Neural progenitor cell (in vitro differentiated cells): ENCODE data around the gene RELN. TPM values are rescaled to one million over a fixed set of nuclear protein-coding genes. Genes with fewer than 3 reads are reported as not detected.

Experiments used
- DNase-seq: peaks from one replicate; pipeline ENCODE4 v3.0.0-alpha.2; 2016; ENCODE audit warnings: low spot score
- H2AFZ ChIP-seq: fragments of 200-600 bp; sonication (generic); replicated peaks from 2 replicates; pipeline ENCODE4 v1.6.1; 2016; ENCODE audit warnings: antibody characterized with exemption
- H3F3A ChIP-seq: fragments of 200-600 bp; sonication (generic); 2 replicates; pipeline ENCODE4 v1.6.1; 2016; ENCODE audit warnings: antibody characterized with exemption, low read depth
- H3K27ac ChIP-seq: fragments of 200-600 bp; sonication (generic); 2 replicates; pipeline ENCODE4 v1.5.1; 2016; ENCODE audit warnings: mild to moderate bottlenecking
- H3K27me3 ChIP-seq: fragments of 200-600 bp; sonication (generic); 2 replicates; pipeline ENCODE4 v1.6.1; 2016; ENCODE audit warnings: mild to moderate bottlenecking, moderate library complexity
- H3K36me3 ChIP-seq: fragments of 200-600 bp; sonication (generic); 2 replicates; pipeline ENCODE4 v1.5.1; 2016
- H3K4me1 ChIP-seq: fragments of 200-600 bp; sonication (generic); 2 replicates; pipeline ENCODE4 v1.6.1; 2016; ENCODE audit warnings: mixed run types
- H3K4me2 ChIP-seq: fragments of 200-600 bp; sonication (generic); 2 replicates; pipeline ENCODE4 v1.6.1; 2016
- H3K4me3 ChIP-seq: fragments of 200-600 bp; sonication (generic); 2 replicates; pipeline ENCODE4 v1.5.1; 2016
- H3K79me2 ChIP-seq: fragments of 200-600 bp; sonication (generic); 2 replicates; pipeline ENCODE4 v1.6.1; 2016; ENCODE audit warnings: low read depth
- H3K9ac ChIP-seq: fragments of 200-600 bp; sonication (generic); 2 replicates; pipeline ENCODE4 v1.6.1; 2016
- H3K9me3 ChIP-seq: fragments of 200-600 bp; sonication (generic); 2 replicates; pipeline ENCODE4 v1.5.1; 2016; ENCODE audit warnings: low read depth
- H4K20me1 ChIP-seq: fragments of 200-600 bp; sonication (generic); 2 replicates; pipeline ENCODE4 v1.6.1; 2016; ENCODE audit warnings: low read depth
- H3K27ac Mint-ChIP-seq: 3 replicates; pipeline ENCODE4 v1.8.0; 2021; ENCODE audit warnings: mixed read lengths
- H3K27me3 Mint-ChIP-seq: 2 replicates; pipeline ENCODE4 v1.8.0; 2022; ENCODE audit warnings: low read depth, mild to moderate bottlenecking, inconsistent platforms, moderate library complexity, mixed read lengths; ENCODE audit not compliant: insufficient read depth
- H3K36me3 Mint-ChIP-seq: 3 replicates; pipeline ENCODE4 v1.8.0; 2021; ENCODE audit warnings: mixed read lengths
- H3K4me1 Mint-ChIP-seq: 3 replicates; pipeline ENCODE4 v1.8.0; 2021; ENCODE audit warnings: mixed read lengths
- H3K4me3 Mint-ChIP-seq: 3 replicates; pipeline ENCODE4 v1.8.0; 2021; ENCODE audit warnings: mild to moderate bottlenecking, moderate library complexity, mixed read lengths
- H3K9me3 Mint-ChIP-seq: 3 replicates; pipeline ENCODE4 v1.8.0; 2020; ENCODE audit warnings: mixed read lengths
- EZH2 ChIP-seq: fragments of 200-600 bp; sonication (generic); IDR thresholded peaks from 2 replicates; pipeline ENCODE4 v1.6.1; 2017; ENCODE audit warnings: antibody characterized with exemption, mild to moderate bottlenecking, moderate library complexity
- EZH2phosphoT487 ChIP-seq: fragments of 200-600 bp; sonication (generic); IDR thresholded peaks from 2 replicates; pipeline ENCODE4 v1.6.1; 2017; ENCODE audit warnings: antibody characterized with exemption
- total RNA-seq: library from RNA; depleted of rRNA; stranded (reverse); fragments of >200 nt; gene quantifications from 2 replicates; pipeline ENCODE4 v1.2.3, GENCODE V29; 2015; ENCODE audit warnings: low replicate concordance
- TF ChIP-seq, protein P1 (sequence below): fragments of 200-600 bp; sonication (generic); IDR thresholded peaks from 2 replicates; pipeline ENCODE4 v1.5.1; 2017; ENCODE audit warnings: antibody characterized with exemption, mild to moderate bottlenecking

RELN gene
- total RNA-seq, 1 donor from 2014 or later = 0.02 TPM

DNA sequence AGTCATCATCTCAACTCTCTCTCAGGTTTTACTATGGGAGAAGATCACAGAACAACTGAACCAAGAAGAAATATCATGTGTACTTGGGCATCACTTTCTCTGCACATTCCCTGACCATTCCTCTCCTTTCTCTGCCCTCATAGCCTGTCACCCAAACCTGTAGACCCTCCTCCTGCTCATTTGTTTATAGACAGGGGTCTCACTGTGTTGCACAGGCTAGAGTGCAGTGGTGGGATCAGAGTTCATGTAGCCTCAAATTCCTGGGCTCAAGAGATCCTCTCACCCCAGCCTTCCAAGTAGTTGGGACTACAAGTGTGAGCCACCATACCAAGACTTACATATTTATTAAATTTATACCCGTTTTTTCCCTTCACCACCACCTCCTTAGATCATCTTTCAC lies 282.7 kb downstream of the RELN start:
- no peaks in the 10 kb centered on the region for H3K4me1 ChIP-seq
- H3K9ac ChIP-seq = no peak overlapping the region
- no peaks in the 10 kb centered on the region for H3K27me3 Mint-ChIP-seq
- H3K36me3 ChIP-seq = no peaks in the 10 kb centered on the region
- H3K27ac ChIP-seq = no peak overlapping the region
- no peaks in the 10 kb centered on the region for H3K9me3 ChIP-seq
- no peak overlapping the region for H2AFZ ChIP-seq
- no peaks in the 10 kb centered on the region for H3K4me1 Mint-ChIP-seq
- DNase-seq = no peak
- no peaks in the 10 kb centered on the region for H3K9me3 Mint-ChIP-seq
- no peaks in the 10 kb centered on the region for H3F3A ChIP-seq
- no peaks in the 10 kb centered on the region for H3K27me3 ChIP-seq
- no peak overlapping the region for H3K4me2 ChIP-seq
- TF ChIP-seq, protein P1, sequence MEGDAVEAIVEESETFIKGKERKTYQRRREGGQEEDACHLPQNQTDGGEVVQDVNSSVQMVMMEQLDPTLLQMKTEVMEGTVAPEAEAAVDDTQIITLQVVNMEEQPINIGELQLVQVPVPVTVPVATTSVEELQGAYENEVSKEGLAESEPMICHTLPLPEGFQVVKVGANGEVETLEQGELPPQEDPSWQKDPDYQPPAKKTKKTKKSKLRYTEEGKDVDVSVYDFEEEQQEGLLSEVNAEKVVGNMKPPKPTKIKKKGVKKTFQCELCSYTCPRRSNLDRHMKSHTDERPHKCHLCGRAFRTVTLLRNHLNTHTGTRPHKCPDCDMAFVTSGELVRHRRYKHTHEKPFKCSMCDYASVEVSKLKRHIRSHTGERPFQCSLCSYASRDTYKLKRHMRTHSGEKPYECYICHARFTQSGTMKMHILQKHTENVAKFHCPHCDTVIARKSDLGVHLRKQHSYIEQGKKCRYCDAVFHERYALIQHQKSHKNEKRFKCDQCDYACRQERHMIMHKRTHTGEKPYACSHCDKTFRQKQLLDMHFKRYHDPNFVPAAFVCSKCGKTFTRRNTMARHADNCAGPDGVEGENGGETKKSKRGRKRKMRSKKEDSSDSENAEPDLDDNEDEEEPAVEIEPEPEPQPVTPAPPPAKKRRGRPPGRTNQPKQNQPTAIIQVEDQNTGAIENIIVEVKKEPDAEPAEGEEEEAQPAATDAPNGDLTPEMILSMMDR = no peak
- no peak for TF ChIP-seq EZH2phosphoT487
- TF ChIP-seq EZH2 = no peak
- no peaks in the 10 kb centered on the region for H3K36me3 Mint-ChIP-seq
- H4K20me1 ChIP-seq = no peaks in the 10 kb centered on the region
- H3K79me2 ChIP-seq = no peaks in the 10 kb centered on the region
- H3K4me3 Mint-ChIP-seq = no peak overlapping the region
- no peak overlapping the region for H3K27ac Mint-ChIP-seq
- no peak overlapping the region for H3K4me3 ChIP-seq

DNA sequence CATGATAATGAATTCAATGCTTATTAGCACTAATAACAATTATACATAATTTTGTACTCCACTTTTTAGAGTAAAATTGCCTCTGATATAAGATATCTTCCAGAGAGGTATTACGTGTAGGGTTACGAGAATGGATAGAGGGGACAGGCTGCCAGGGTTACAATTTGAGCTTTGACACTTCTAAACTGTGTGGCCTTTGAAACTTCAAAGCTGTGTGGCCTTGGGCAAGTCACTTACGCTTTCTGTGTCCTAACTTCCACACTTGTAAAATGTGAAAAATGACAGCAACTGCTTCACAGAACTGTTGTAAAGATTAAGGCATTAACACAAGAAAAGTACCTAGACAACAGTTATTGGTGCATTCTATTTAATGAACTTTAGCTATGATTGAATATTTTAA lies 283.9 kb downstream of the RELN start:
- H3K27me3 ChIP-seq = no peaks in the 10 kb centered on the region
- no peak overlapping the region for H3K4me3 ChIP-seq
- no peaks in the 10 kb centered on the region for H3K9me3 ChIP-seq
- Mint-ChIP-seq H3K27ac (no peak overlapping the region), H3K4me1 (no peaks in the 10 kb centered on the region), H3K27me3 (no peaks in the 10 kb centered on the region), H3K36me3 (no peaks in the 10 kb centered on the region), H3K9me3 (no peaks in the 10 kb centered on the region), H3K4me3 (no peak overlapping the region)
- no peak for DNase-seq
- H3K36me3 ChIP-seq = no peaks in the 10 kb centered on the region
- H4K20me1 ChIP-seq = no peaks in the 10 kb centered on the region
- H3K79me2 ChIP-seq = no peaks in the 10 kb centered on the region
- H3K4me1 ChIP-seq = no peaks in the 10 kb centered on the region
- no peak overlapping the region for H3K4me2 ChIP-seq
- no peak overlapping the region for H3K9ac ChIP-seq
- no peak overlapping the region for H2AFZ ChIP-seq
- TF ChIP-seq EZH2phosphoT487 (no peak), EZH2 (no peak)
- TF ChIP-seq, protein P1 = no peak
- no peak overlapping the region for H3K27ac ChIP-seq
- no peaks in the 10 kb centered on the region for H3F3A ChIP-seq

DNA sequence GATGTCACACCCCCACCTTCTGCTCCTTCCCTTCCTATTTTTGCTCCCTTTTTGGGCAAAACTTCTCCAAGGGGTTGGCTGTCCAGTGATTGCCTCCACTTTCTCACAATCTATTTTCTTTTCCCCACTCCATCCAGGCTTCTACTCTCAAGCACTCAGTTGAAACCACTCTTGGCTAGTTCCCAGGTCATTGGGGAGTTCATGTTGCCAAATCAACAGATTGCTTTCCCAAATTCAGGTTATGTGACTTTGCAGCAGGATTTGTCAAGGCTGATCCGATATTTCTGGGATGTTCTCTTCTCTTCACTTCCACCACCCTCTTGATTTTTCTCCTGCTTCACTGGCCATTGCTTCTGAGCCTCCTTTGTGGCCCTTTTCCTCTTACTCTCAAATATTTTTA lies 284.8 kb downstream of the RELN start:
- Mint-ChIP-seq H3K4me1 (no peaks in the 10 kb centered on the region), H3K27me3 (no peaks in the 10 kb centered on the region), H3K4me3 (no peak overlapping the region), H3K36me3 (no peaks in the 10 kb centered on the region), H3K9me3 (no peaks in the 10 kb centered on the region), H3K27ac (no peak overlapping the region)
- H3K27me3 ChIP-seq = no peaks in the 10 kb centered on the region
- no peaks in the 10 kb centered on the region for H3F3A ChIP-seq
- no peaks in the 10 kb centered on the region for H3K4me1 ChIP-seq
- no peak overlapping the region for H3K4me2 ChIP-seq
- no peak for DNase-seq
- TF ChIP-seq, protein P1 = no peak
- TF ChIP-seq EZH2phosphoT487 = no peak
- TF ChIP-seq EZH2 = no peak
- no peaks in the 10 kb centered on the region for H3K79me2 ChIP-seq
- no peaks in the 10 kb centered on the region for H3K36me3 ChIP-seq
- no peak overlapping the region for H3K9ac ChIP-seq
- H3K27ac ChIP-seq = no peak overlapping the region
- no peak overlapping the region for H3K4me3 ChIP-seq
- no peaks in the 10 kb centered on the region for H3K9me3 ChIP-seq
- H2AFZ ChIP-seq = no peak overlapping the region
- H4K20me1 ChIP-seq = no peaks in the 10 kb centered on the region

DNA sequence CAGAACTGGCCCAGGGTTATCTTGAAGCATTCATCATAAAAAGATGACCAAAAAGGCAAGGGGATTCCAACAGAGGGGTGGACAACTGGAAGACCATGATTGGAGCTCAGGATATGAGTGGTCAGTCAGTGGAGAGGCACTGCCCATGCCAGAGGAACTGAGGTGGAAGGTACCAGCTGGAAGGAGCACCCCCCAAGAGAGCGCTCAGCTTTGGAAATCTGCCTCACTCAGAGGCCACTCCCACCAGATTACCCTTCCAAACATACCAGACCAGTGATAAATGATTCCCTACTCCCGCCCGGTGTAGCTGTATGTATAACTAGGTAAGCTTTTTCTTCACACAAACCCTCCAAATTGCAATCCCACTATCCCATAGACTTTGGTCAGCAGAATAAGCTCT lies 286.5 kb downstream of the RELN start:
- Histone ChIP-seq H3K9ac (no peak overlapping the region), H3K4me2 (no peak overlapping the region), H2AFZ (no peak overlapping the region), H3K9me3 (no peaks in the 10 kb centered on the region), H3K27ac (no peak overlapping the region), H3K79me2 (no peaks in the 10 kb centered on the region), H3K4me3 (no peak overlapping the region), H3K27me3 (no peaks in the 10 kb centered on the region), H3F3A (no peaks in the 10 kb centered on the region), H3K4me1 (no peaks in the 10 kb centered on the region), H4K20me1 (no peaks in the 10 kb centered on the region), H3K36me3 (no peaks in the 10 kb centered on the region)
- Mint-ChIP-seq H3K4me3 (no peak overlapping the region), H3K36me3 (no peaks in the 10 kb centered on the region), H3K27me3 (no peaks in the 10 kb centered on the region), H3K9me3 (no peaks in the 10 kb centered on the region), H3K27ac (no peak overlapping the region), H3K4me1 (no peaks in the 10 kb centered on the region)
- DNase-seq = no peak
- TF ChIP-seq, protein P1 = no peak
- TF ChIP-seq EZH2 (no peak), EZH2phosphoT487 (no peak)
